HCT116 (cell line): ENCODE measurements around the gene ARPC1B. TPM values are rescaled to one million over a fixed set of nuclear protein-coding genes. Genes with fewer than 3 reads are reported as not detected.

ENCODE experiments used
- ATAC-seq: fragments of 200-7000 bp; cut with Tn5 transposase; 2 replicates; pipeline ENCODE4 v1.9.1; 2020; ENCODE audit warnings: mild to moderate bottlenecking, moderate library complexity
- BruUV-seq: library from RNA; stranded (reverse); fragments of 400-500 nt; replicated peaks from 2 replicates; lab custom pipeline; 2021; lab: Mats Ljungman, UMichigan
- CTCF ChIA-PET: fragments of 300-600 bp; sonication (Branson Sonifier 250); formaldehyde crosslinking; loops from one replicate; lab custom pipeline; 2021; ENCODE audit warnings: antibody characterized with exemption; lab: Charles Lee
- POLR2A ChIA-PET: fragments of 300-600, 350-600 bp; sonication (Branson Sonifier 250); formaldehyde crosslinking; loops from one replicate; lab custom pipeline; 2021; ENCODE audit warnings: antibody characterized with exemption; lab: Charles Lee
- RAD21 ChIA-PET, 2 experiments: fragments of 300-600 bp; sonication (Branson Sonifier 250); formaldehyde crosslinking; loops; one replicate each; lab custom pipeline; 2023; ENCODE audit warnings: low total read pairs in 2 of 2; ENCODE audit not compliant: uncharacterized antibody in 2 of 2, unreplicated experiment in 2 of 2, low non-redundant PET in 1 of 2; lab: Charles Lee
- DNase-seq: peaks from one replicate; pipeline ENCODE4 v3.0.0-alpha.2; 2010; ENCODE audit warnings: low read depth, low spot score
- H2AFZ ChIP-seq: fragments of 200-600 bp; shearing (Covaris generic), sonication (generic); 2 replicates; pipeline ENCODE4 v1.6.1; 2017; ENCODE audit warnings: low read depth, mixed run types, mixed read lengths, antibody characterized with exemption, low read length; ENCODE audit not compliant: poor library complexity, severe bottlenecking
- H3K27ac ChIP-seq: 2 replicates; pipeline ENCODE4 v1.5.1; 2012; ENCODE audit warnings: low read depth, low read length
- H3K27me3 ChIP-seq: fragments of 200-600 bp; sonication (generic); 2 replicates; pipeline ENCODE4 v1.6.1; 2016; ENCODE audit warnings: mixed run types, low read length, mixed read lengths; ENCODE audit not compliant: insufficient read depth
- H3K36me3 ChIP-seq, 2 experiments: fragments of 200-500 bp in 1 of 2; fragments of 200-600 bp in 1 of 2; sonication (Bioruptor generic) in 1 of 2; sonication (generic) in 1 of 2; 2 replicates each; pipeline versions ENCODE4 v1.5.1 to v1.6.1; 2014 to 2016; ENCODE audit warnings: low read length in 2 of 2, inconsistent platforms in 1 of 2, mixed read lengths in 1 of 2, mixed run types in 1 of 2; ENCODE audit not compliant: insufficient read depth in 2 of 2, control insufficient read depth in 1 of 2
- H3K4me1 ChIP-seq, 2 experiments: fragments of 200-600 bp in 1 of 2; sonication (generic) in 1 of 2; 2 replicates each; pipeline versions ENCODE4 v1.5.1 to v1.6.1; 2012 to 2017; ENCODE audit warnings: low read length in 2 of 2, inconsistent platforms in 1 of 2, mild to moderate bottlenecking in 1 of 2, mixed read lengths in 1 of 2, mixed run types in 1 of 2, moderate library complexity in 1 of 2; ENCODE audit not compliant: insufficient read depth in 2 of 2, control insufficient read depth in 1 of 2
- H3K4me2 ChIP-seq: fragments of 200-600 bp; sonication (generic); 2 replicates; pipeline ENCODE4 v1.6.1; 2017; ENCODE audit warnings: mixed run types, low read length, mixed read lengths
- H3K4me3 ChIP-seq, 2 experiments: fragments of 200-600 bp in 1 of 2; sonication (generic) in 1 of 2; replicated peaks in 1 of 2; 2 replicates each; pipeline ENCODE4 v1.5.1; 2011 to 2016; ENCODE audit warnings: low read length in 2 of 2, control low read depth in 1 of 2, low read depth in 1 of 2, mild to moderate bottlenecking in 1 of 2, mixed read lengths in 1 of 2, mixed run types in 1 of 2
- H3K79me2 ChIP-seq: fragments of 200-600 bp; sonication (generic); 2 replicates; pipeline ENCODE4 v1.6.1; 2017; ENCODE audit warnings: mild to moderate bottlenecking, mixed run types, low read length, moderate library complexity, mixed read lengths; ENCODE audit not compliant: insufficient read depth
- H3K9ac ChIP-seq: fragments of 200-600 bp; sonication (generic); 2 replicates; pipeline ENCODE4 v1.6.1; 2016; ENCODE audit warnings: low read length, mixed read lengths
- H3K9me2 ChIP-seq: fragments of 200-600 bp; sonication (generic), shearing (Covaris generic); 2 replicates; pipeline ENCODE4 v1.6.1; 2017; ENCODE audit warnings: mixed run types, mild to moderate bottlenecking, moderate library complexity; ENCODE audit not compliant: insufficient read depth
- H3K9me3 ChIP-seq, 2 experiments: fragments of 200-500 bp in 1 of 2; fragments of 200-600 bp in 1 of 2; sonication (Bioruptor generic) in 1 of 2; sonication (generic) in 1 of 2; 2 replicates each; pipeline ENCODE4 v1.6.1; 2014 to 2017; ENCODE audit warnings: low read length in 2 of 2, mixed read lengths in 2 of 2, inconsistent platforms in 1 of 2, low read depth in 1 of 2, mild to moderate bottlenecking in 1 of 2, mixed run types in 1 of 2, moderate library complexity in 1 of 2; ENCODE audit not compliant: control insufficient read depth in 1 of 2, insufficient read depth in 1 of 2
- H4K20me1 ChIP-seq: fragments of 200-600 bp; sonication (generic), shearing (Covaris generic); 2 replicates; pipeline ENCODE4 v1.6.1; 2017; ENCODE audit warnings: mixed run types, mild to moderate bottlenecking, moderate library complexity; ENCODE audit not compliant: insufficient read depth
- CEBPB ChIP-seq: IDR thresholded peaks from 2 replicates; pipeline ENCODE4 v1.6.1; 2012; ENCODE audit warnings: low read depth
- ELF1 ChIP-seq: IDR thresholded peaks from 2 replicates; pipeline ENCODE4 v1.6.1; 2012; ENCODE audit warnings: low read depth, borderline replicate concordance
- EZH2phosphoT487 ChIP-seq: fragments of 200-600 bp; IDR thresholded peaks from 2 replicates; pipeline ENCODE4 v1.6.1; 2018; ENCODE audit warnings: antibody characterized with exemption, borderline replicate concordance
- JUND ChIP-seq: IDR thresholded peaks from 2 replicates; pipeline ENCODE4 v1.6.1; 2012
- TCF7L2 ChIP-seq: IDR thresholded peaks from 2 replicates; pipeline ENCODE4 v1.7.0; 2011; ENCODE audit warnings: borderline replicate concordance, inconsistent platforms; ENCODE audit not compliant: insufficient read depth, insufficient read length; ENCODE audit errors: extremely low read depth
- intact Hi-C: fragments of 100-400 bp; cut with micrococcal nuclease; formaldehyde crosslinking; loops from 2 replicates; pipeline ENCODE4 v1.10.0; 2022
- total RNA-seq: library from RNA; stranded (reverse); gene quantifications from one replicate; pipeline ENCODE4 v1.2.1, GENCODE V29; 2021; ENCODE audit not compliant: unreplicated experiment
- TF ChIP-seq, protein P1 (sequence below): IDR thresholded peaks from 2 replicates; pipeline ENCODE4 v1.6.1; 2011; ENCODE audit warnings: mild to moderate bottlenecking, low read length, moderate library complexity; ENCODE audit not compliant: insufficient replicate concordance; ENCODE audit errors: extremely low read depth

The ARPC1B gene
- total RNA-seq, 1 experiment from 2014 or later: 192 TPM

DNA sequence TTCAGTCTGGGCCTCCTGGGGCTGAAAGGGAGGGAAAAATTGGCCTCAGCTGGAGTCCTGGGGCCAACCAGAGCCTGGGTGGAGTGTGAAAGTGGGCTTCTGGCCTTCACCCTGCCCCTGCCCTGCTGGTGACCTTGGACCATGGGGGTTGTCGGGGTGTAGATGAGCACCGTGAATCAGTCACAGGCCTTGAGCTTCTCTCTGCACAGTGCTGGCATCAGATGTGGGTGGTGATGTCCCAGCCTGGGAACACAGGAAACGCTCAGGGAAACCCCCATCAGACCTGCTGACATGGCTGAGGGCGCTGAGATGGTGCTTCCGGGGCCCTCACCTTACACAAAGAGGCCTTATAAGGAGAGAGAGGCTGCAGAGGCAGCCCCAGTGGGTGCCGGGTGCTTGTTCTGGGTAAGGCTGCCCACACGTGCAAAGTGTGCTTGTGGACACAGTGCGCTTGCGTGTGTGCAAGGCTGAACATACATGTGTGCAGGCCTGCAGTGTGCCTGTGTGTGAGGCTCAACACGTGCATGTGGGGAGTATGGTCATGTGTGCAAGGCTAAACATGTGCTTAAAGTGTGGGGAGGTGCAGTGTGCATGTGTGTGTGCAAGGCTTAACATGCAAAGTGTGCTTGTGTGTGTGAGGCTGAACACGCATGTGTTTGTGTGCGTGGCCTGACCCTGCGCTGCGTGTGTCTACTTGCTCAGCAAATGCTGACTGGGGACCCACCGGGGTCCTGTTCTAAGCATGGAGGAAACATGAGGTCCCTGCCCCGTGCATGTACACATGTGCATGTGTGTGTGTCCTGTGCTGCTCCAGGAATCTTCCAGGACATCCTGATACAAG lies 6.5 kb downstream of the ARPC1B start (continued):
- TF ChIP-seq ELF1: no peak
- TF ChIP-seq, all 23 proteins: peak for 0

DNA sequence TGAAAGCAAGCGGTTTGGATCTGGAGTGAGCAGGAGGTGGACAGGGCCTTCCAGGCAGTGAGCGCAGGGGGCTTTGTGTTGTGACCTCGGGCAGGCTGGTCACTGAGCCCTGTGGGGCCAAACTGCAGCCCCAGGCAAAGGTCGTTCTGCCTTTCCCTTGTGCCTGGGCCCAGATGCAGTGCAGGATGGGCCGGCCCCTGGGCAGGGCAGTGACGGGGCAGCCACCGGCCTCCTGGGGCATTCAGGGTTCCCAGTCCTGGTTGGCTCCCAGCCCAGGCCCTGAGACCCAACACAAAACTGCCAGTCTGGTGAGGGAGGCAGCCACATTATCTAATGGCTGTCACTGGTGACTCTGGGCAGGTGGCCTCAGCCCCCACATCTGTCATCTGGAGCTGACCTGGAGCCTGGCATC lies 7.1 kb downstream of the ARPC1B start:
- no peak overlapping the region for H3K27ac ChIP-seq
- TF ChIP-seq JUND (no peak), EZH2phosphoT487 (no peak), TCF7L2 (no peak), CEBPB (no peak)
- TF ChIP-seq, protein P1, sequence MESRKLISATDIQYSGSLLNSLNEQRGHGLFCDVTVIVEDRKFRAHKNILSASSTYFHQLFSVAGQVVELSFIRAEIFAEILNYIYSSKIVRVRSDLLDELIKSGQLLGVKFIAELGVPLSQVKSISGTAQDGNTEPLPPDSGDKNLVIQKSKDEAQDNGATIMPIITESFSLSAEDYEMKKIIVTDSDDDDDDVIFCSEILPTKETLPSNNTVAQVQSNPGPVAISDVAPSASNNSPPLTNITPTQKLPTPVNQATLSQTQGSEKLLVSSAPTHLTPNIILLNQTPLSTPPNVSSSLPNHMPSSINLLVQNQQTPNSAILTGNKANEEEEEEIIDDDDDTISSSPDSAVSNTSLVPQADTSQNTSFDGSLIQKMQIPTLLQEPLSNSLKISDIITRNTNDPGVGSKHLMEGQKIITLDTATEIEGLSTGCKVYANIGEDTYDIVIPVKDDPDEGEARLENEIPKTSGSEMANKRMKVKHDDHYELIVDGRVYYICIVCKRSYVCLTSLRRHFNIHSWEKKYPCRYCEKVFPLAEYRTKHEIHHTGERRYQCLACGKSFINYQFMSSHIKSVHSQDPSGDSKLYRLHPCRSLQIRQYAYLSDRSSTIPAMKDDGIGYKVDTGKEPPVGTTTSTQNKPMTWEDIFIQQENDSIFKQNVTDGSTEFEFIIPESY: no peak

More for the DNA sequence above, 7.1 kb downstream of the ARPC1B start:
- Histone ChIP-seq H3K27me3 (no peaks in the 10 kb centered on the region), H3K79me2 (peaks cover 71% of the 10 kb centered on the region), H3K36me3 (peaks cover 5 to 23% of the 10 kb centered on the region in 2 experiments; a peak in 2 of 4 replicates), H3K4me3 (no peak overlapping the region), H3K9me2 (no peaks in the 10 kb centered on the region), H3K4me2 (no peak overlapping the region), H3K9me3 (no peaks in the 10 kb centered on the region), H3K4me1 (peaks cover 13 to 24% of the 10 kb centered on the region in 2 experiments; a peak in 3 of 4 replicates), H3K9ac (no peak overlapping the region), H4K20me1 (no peaks in the 10 kb centered on the region; the same call in 1 of the 2 replicates), H2AFZ (no peak overlapping the region)
- DNase-seq (no peak), ATAC-seq (no peak)
- POLR2A ChIA-PET: no interaction called here
- CTCF ChIA-PET: no interaction called here
- BruUV-seq: no TSS peak
- intact Hi-C loops: no loop called here
- RAD21 ChIA-PET: no interaction called here
